NCI-H345 treated with DMSO at 0.1 percent for 48 hours (cell line): ENCODE measurements around the gene NAV1.
A peak's percentile ranks its signal among the peaks of the same experiment; 100 is the strongest.
"Not testable (repeated sequence)": the region's sequence is repeated elsewhere in the genome, so short reads cannot be mapped to it uniquely, and the experiment has no call there.

Source experiments
- DNase-seq: peaks from one replicate; lab custom pipeline; 2025; ENCODE audit not compliant: unreplicated experiment; lab: John Stamatoyannopoulos, UW

NAV1 gene

DNA sequence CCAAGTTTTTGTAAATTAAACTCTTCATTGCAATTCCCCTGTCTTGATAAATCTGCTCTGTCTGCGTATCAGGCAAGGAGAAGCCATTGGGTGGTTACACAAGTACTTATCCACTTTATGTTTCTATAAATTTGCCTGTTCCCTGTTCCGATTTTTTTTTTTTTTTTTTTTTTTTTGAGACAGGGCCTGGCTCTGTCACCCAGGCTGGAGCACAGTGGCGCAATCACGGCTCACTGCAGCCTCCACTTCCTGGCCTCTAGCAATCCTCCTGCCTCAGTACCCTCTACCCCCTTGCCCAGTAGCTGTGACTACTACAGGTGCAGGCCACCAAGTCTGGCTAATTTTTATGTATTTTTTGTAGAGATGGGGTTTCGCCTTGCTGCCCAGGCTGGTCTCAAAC, 20.9 kb upstream of the NAV1 start:
- no peak for DNase-seq

DNA sequence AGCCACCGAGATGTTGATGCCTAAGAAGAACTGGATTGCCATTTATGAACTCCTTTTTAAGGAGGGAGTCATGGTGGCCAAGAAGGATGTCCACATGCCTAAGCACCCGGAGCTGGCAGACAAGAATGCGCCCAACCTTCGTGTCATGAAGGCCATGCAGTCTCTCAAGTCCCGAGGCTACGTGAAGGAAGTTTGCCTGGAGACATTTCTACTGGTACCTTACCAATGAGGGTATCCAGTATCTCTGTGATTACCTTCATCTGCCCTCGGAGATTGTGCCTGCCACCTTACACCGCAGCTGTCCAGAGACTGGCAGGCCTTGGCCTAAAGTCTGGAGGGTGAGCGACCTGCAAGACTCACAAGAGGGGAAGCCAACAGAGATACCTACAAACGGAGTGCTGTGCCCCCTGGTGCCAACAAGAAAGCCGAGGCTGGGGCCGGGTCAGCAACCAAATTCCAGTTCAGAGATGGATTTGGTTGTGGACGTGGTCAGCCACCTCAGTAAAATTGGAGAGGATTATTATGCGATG, 18.8 kb upstream of the NAV1 start:
- DNase-seq, result not testable (repeated sequence)

GRCh38 chr1:201525193-201525778, 13.6 kb upstream of the NAV1 start:
- no peak for DNase-seq

DNA sequence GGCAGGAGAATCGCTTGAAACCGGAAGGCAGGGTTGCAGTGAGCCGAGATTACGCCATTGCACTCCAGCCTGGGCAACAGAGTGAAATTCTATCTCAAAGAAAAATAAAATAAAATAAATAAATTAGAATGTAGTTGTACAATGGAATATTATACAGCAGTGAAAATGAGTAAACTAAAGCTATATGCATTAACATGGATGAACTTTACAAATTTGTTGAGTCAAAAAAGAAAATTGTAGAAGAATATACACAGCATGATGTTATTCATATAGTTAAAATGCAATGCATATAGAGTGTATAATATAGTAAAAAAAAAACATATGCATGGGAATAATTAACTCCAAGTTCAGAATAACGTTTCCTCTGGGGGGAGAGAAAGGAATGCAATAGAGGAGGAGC, 11.0 kb upstream of the NAV1 start:
- DNase-seq, result no peak

DNA sequence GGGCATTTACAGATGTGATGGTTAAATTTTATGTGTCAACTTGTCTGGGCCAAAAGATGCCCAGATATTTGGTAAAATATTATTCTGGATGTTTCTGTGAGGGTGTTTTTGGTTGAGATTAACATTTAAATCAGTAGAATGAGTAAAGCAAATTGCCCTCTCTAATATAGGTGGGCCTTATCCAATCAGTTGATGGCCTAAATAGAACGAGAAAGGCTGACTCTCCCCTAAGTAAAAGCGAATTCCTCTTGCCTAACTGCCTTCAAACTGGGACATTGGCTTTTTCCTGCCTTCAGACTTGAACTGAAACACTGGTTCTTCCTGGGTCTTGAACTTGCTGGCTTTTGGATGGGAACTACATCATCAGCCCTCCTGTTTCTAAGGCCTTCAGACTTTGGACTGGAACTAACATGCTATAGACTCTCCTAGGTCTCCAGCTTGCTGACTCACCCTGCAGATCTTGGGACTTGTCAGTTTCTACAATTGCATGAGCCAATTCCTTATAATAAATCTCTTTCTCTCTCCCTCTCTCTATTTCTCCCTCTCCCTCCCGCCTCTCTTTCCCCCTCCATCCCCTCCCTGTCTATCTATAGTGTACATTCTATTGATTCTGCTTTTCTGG, 10.2 kb upstream of the NAV1 start:
- no peak for DNase-seq

- peak; percentile 11 for DNase-seq
These were observed 8.0 kb upstream of the NAV1 start for GRCh38 chr1:201530741-201531531.

DNA sequence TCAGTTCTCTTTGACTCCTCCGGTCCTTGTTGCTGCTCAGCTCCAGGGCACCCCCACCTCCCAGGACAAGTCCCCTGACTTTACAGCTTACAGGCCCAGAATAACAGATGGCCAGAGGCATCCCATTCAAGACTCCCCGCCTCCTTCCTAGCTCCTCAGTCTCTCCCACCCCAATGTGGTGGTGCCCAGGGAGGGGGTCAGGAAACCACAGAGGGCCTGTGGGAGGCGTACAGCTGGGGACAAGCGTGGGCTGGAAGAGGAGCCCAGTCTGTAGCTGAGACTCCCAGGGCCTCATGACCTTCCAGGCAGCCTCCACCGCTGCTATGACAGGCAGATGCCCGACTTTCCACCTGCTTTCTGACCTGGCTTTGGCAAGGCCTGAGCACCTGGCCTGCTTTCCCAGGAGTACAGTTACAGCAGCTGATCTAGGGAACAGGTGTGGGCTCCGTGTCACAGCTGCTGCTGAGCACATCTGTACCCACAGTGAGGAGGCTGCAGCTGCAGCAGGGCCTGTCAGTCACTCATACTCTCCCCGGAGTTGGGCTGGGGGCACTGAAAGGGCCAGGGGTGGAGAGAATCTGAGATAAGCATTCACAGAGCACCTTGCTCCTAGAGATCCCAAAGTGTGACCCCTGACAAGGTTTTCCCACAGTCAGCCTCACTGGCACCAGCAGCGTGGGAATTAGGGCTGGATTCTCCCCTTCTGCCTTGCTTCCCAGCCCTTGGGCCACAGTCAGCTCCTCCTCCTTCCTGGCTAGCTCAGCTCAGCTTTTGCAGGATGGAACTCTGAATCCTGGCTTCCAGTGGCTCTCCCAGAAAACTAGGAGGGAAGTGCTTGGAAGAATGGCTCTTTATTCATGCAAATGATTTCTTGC, 7.1 kb upstream of the NAV1 start:
- no peak for DNase-seq

DNA sequence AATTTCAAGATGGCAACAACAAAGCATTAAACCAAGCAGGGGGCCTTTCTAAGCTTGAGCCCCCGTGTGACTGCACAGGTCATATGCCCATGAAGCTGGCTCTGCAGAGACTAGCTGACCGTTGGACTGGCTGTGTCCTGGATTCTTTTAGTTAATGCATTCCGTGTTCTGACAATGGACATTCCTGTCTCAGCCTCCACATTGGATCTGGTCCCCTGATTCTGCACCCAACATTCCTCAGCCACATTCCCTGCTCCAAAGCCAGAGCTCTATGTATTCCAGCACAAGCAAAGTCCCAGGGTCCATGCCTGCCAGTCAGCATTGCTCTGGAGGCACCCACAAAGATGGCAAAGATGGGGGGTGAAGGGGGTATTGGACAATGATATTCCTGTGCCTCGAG, 5.1 kb upstream of the NAV1 start:
- DNase-seq, result no peak

GRCh38 chr1:201535046-201535918, 3.6 kb upstream of the NAV1 start:
- DNase-seq, result no peak

- DNase-seq, result no peak
These were observed 3.0 kb upstream of the NAV1 start for GRCh38 chr1:201535919-201536245.

GRCh38 chr1:201536558-201536957, 2.4 kb upstream of the NAV1 start:
- DNase-seq, result no peak

- no peak for DNase-seq
These were observed 1.9 kb upstream of the NAV1 start for GRCh38 chr1:201537028-201537427.

DNA sequence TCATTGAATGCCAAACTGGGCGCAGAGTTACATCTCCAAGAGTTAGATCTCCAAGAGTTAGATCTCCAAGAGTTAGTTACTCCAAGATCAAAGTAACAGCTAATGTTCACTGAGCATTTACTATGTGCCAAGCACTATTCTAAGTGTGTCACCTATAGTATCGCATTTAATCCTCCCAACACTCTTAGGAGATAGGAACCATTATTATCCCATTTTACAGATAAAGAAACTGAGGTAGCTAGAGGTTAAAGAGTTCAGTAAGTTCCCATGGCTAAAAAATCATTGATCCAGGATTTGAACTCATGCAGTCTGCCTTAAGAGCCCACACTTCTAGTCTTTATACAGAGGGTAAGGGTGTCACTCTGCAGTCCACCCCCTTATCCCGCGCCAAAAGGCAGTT, 1.5 kb upstream of the NAV1 start:
- DNase-seq, result no peak

DNA sequence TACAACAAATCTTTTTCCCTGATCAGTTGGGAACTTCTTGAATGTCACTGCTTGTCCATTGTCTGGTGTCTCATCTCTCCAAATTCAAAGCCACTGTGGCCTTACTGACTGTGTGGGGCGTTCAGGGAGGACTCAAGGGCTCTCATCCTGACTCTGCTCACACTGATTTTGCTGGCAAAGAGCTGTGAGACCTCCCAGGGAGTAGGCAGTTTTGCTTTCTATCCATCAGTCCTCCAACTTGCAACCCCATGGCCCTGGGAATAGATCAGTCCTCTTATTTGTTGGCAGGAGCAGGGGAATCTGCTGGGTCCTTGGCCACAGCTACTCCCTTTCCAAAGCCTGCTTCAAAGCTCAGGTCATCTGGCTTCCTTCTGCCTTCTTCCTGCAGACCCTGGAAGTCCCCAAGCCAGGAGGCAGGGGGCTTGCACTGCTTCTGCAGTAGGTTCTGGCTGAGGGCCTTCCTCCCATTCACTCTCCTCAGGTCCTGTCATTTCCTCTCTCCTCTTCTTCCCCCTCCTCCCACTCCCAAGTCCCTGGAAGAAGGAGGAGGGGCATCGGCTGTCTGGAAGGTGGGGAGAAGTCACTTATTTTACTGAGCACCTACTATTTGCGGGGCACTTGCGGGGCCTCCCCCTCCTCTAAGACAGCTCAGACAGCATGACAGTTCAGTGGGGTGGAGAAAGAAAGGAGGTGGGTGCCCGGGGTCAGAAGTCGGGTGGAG, 876 bp upstream of the NAV1 start:
- DNase-seq, result no peak

DNA sequence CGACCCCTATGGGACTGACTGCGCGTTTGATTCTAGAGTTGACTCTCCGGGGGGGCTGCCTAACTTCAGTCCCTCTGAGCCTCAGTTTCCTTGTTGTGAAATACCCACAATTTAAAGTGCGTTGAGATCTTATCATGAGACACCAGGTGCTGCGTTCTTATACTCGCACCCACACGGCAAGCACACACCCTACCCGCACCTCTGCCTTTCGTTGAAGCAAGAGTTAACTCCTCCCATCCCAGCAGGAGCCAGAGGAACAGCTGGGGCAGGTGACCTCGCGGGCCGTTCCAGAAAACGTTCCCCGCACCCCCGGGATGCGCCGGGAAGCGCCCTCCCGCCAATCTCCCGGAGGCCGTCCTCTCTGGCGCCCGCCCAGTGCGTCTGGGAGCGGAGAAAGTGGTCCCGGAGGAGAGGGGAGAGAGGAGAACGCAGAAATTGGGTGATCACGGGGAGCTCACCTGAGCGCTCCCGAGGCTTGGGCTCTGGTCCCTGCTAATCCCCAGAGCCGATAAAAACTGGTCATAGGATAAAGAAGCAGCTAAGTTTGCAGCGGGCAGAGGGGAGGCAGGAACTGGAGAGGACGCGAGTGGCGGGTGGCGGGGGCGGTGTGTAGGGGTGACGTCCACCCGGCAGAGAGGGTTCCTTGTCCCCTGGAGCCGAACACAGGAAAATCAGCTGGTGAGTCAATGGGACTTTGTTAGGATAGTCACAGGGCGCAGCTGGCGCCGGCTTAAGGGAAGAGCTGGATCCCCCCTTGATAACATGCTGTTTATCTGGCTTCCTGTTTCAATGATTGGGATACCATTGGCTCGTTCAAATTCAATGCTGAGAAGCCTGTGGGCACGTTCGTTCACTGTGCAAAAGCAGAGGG, 869 bp downstream of the NAV1 start:
- DNase-seq, result peak; percentile 74

- DNase-seq, result no peak
These were observed 2.2 kb downstream of the NAV1 start for GRCh38 chr1:201540846-201541735.

DNA sequence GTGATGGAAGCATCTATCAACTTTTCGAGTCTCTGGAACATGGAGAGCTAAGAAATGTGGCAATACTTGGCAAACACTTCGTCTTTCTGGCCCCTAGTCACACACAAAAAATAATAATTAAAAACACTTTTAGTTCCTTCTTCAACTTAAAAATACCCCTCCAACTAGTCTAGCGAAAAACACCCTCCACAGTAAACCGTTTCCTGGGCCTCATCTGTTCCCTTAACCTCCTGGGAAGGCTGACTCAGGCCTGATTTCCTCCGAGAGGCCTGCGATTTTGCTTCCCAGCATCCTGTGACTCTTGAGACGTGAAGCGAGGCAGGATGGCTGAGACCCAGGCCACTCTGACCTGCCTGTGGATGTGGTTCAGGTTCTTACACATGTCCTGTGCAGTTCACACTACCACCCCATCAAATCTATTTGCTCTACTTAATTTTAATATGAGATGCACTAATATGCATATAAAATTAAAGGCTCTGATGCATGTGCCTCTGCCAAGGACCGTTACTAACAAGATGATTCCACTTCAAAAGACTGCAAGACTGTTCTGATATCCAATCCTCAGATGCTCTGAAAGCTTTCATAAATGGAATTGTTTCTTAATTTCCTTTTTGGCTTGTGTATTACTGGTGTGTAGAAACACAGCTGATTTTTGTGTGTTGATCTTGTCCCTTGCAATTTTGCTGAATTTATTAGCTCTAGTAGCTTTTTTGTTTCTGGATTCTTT, 3.5 kb downstream of the NAV1 start:
- DNase-seq, result no peak
